ENCODE data around the gene TICAM2. TPM values are rescaled to one million over a fixed set of nuclear protein-coding genes. Genes with fewer than 3 reads are reported as not detected.

The TICAM2 gene
- 0.94 and 1.4 TPM in 2 replicates for total RNA-seq (ENCODE audit: low replicate concordance)

DNA sequence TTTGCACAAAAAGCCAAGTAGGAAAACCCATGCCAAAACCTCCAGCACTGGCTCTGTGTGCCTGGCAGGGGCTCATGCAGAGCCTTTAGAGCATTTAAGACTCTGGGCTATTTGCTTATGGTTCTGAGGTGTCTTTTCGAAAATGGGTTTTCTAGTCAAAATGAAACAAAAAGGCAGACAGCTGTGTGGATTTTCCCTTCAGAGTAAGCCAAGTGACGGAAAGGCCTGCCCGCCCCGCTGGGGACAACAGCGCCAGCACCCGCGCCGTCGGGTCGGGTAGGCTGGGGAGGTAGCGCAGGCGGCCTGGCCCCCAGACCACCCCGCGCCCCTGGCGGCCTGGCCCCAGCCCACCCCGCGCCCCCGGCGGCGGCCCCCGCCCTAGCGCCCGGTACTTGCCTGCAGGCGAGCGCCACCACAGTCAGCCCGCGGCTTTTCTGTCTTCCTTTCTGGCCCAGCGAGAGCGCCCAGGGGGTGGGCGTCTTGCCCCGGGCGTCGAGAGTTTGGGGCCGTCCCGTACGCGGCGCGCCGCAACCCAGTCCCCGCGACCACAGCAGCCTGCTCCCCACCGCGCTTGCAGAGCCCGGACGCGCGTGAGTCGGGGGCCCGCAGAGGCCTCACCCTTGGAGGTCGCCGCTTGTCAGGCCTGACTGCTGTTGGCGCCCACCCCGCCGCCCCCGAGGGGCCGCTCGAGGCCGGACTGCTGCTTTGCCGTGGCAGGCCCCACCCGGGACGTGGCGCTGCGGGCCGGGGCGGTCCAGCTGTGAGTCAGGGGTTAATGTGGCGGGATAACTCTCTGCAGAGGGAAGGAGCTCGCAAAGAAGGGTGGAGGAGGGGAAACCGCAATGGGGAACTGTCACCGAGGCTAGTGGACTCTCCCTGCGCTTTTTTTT lies at the start of gene TICAM2:
Gene TICAM2, minus strand, starts transcription at position 779 of the 890 bp plus-strand sequence. CDS start 21,223 bp downstream, outside the sequence.

GRCh38 chr5:115625579-115626444 lies 23.5 kb upstream of the TICAM2 start, which contains the start of gene TMED7:
Gene TMED7 (minus strand): TSS chr5:115626036. CDS start chr5:115625792, 244 bp downstream.

DNA sequence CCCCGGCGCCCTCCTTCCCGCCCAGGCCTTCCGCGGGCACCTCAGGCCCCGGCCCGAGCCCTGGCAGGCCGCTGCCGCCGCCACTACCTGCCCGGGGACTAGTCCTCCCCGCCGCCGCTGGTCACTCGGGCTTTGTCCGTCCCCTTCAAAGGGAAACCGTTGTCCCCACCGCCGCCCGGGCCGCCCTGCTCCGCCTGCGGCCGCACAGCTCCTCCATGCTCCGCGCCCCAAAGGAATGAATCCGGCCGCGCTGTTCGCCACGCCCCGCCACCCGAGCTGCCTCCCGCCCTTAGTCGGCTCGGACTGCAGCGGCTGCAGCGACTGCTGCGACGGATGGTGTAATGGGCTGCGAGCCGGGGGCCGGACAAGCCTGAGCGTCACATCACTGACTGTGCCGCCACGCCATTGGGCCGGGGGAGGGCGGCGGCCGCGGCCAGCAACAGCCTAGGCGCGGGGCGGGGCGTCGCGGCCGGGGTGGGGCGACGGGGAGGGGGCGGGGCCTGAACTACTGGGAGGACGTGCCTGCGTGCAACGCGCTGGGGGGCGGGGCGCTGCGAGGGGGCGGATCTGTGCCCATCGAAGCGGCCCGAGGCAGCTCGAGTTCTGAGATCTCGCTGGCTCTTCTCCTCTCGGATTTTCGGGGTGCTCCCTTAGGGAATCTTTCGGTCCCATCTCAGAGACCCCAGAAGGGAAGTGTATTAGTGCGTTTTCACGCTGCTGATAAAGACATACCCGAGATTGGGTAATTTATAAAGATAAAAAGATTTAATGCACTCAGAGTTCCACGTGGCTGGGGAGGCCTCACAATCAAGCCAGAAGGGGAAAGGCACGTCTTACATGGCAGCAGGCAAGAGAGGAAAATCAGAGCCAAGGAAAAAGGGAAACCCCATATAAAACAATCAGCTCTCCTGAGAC lies 57.6 kb downstream of the TICAM2 start, which contains the start of gene FEM1C:
Gene FEM1C, minus strand, starts transcription at position 340 of the 915 bp plus-strand sequence. CDS start 1,282 bp downstream, outside the sequence.

Other genes with a start within 250 kb of the TICAM2 start
- gene FEM1C, start 57.7 kb downstream of the TICAM2 start, total RNA-seq (ENCODE audit: low replicate concordance): 13.6 and 16.6 TPM in 2 replicates
- 38.3 and 135 TPM in 2 replicates for gene TMED7, start 23.6 kb upstream of the TICAM2 start, total RNA-seq (ENCODE audit: low replicate concordance)
- gene CDO1, start 214.2 kb upstream of the TICAM2 start, total RNA-seq (ENCODE audit: low replicate concordance): 0.30 and 19.3 TPM in 2 replicates
- 31.8 and 43.5 TPM in 2 replicates for gene ATG12, start 239.1 kb upstream of the TICAM2 start, total RNA-seq (ENCODE audit: low replicate concordance)
- 61.5 and 88.2 TPM in 2 replicates for gene AP3S1, start 239.5 kb upstream of the TICAM2 start, total RNA-seq (ENCODE audit: low replicate concordance)

All from smooth muscle cell of the coronary artery (primary cell).